Calu3 (cell line): Measurements from ENCODE around the gene CTIF. TPM values are rescaled to one million over a fixed set of nuclear protein-coding genes. Genes with fewer than 3 reads are reported as not detected.

Source experiments
- BruUV-seq: library from RNA; stranded (reverse); fragments of 400-500 nt; replicated peaks from 2 replicates; lab custom pipeline; 2021; lab: Mats Ljungman, UMichigan
- CTCF ChIA-PET: fragments of 300-600 bp; sonication (Branson Sonifier 250); formaldehyde crosslinking; loops from one replicate; lab custom pipeline; 2022; ENCODE audit warnings: antibody characterized with exemption; lab: Charles Lee
- DNase-seq: peaks from one replicate; pipeline ENCODE4 v3.0.0; 2022
- H3K27ac Mint-ChIP-seq: one replicate; pipeline ENCODE4 v1.8.0; 2022; ENCODE audit warnings: mixed read lengths; ENCODE audit not compliant: unreplicated experiment
- H3K27me3 Mint-ChIP-seq: one replicate; pipeline ENCODE4 v1.8.0; 2022; ENCODE audit warnings: mixed read lengths; ENCODE audit not compliant: unreplicated experiment
- H3K36me3 Mint-ChIP-seq: one replicate; pipeline ENCODE4 v1.8.0; 2022; ENCODE audit warnings: mild to moderate bottlenecking, moderate library complexity, mixed read lengths; ENCODE audit not compliant: insufficient read depth, unreplicated experiment
- H3K4me1 Mint-ChIP-seq: one replicate; pipeline ENCODE4 v1.8.0; 2022; ENCODE audit warnings: mild to moderate bottlenecking, low read depth, mixed read lengths; ENCODE audit not compliant: unreplicated experiment
- H3K4me3 Mint-ChIP-seq: one replicate; pipeline ENCODE4 v1.8.0; 2022; ENCODE audit warnings: mild to moderate bottlenecking, low read depth, moderate library complexity, mixed read lengths; ENCODE audit not compliant: unreplicated experiment
- H3K9me3 Mint-ChIP-seq: one replicate; pipeline ENCODE4 v1.8.0; 2022; ENCODE audit warnings: low read depth, mixed read lengths; ENCODE audit not compliant: unreplicated experiment
- intact Hi-C: fragments of 100-400 bp; cut with micrococcal nuclease; formaldehyde crosslinking; loops from one replicate; pipeline ENCODE4 v1.10.0; 2022; ENCODE audit not compliant: unreplicated experiment
- total RNA-seq: library from RNA; stranded (reverse); gene quantifications from 2 replicates; pipeline ENCODE4 v1.2.3, GENCODE V29; 2022
- TF ChIP-seq, protein P1 (sequence below): fragments of 200-600 bp; IDR thresholded peaks from one replicate; pipeline ENCODE4 v1.8.0; 2022; ENCODE audit warnings: antibody characterized with exemption; ENCODE audit not compliant: unreplicated experiment

The CTIF gene
- total RNA-seq, 1 experiment from 2014 or later = 40.8 TPM

DNA sequence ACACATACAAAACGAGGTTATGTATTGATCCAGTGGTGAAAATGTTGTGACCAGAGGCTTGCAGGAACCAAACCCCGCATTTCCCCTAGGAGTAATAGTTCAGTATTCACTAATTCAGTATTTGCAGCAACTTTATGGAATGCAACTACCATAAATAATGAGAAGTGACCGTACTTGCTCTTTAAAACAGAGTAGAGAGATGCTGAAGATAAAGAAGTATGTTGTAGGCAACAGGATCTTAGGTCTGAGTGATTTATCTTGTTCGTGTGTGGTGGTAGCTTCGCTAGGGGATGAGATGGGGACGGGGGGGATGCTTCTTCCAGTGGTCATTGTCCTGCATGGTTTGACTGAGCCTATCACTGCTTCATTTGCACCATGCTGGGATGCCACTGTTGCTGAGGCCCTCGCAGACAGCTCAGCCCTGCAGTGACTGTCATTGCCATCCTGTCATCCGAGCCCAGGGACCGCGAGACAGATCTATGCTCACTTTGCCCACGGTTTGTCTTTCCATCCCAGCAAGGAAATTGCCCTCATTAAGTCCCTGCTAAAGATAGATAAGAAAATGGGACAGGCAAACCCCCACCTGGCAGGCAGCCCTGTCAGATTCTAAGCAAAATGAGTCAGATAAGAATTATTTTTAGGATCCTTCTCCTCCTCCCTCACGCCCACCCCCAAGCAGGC lies 181.3 kb downstream of the CTIF start:
- DNase-seq = no peak
- H3K9me3 Mint-ChIP-seq = no peaks in the 10 kb centered on the region
- CTCF ChIA-PET = no interaction called here
- no peak overlapping the region for H3K27ac Mint-ChIP-seq
- H3K36me3 Mint-ChIP-seq = no peaks in the 10 kb centered on the region
- no peaks in the 10 kb centered on the region for H3K4me1 Mint-ChIP-seq
- no TSS peak for BruUV-seq
- no peaks in the 10 kb centered on the region for H3K27me3 Mint-ChIP-seq
- intact Hi-C loops = no loop called here
- TF ChIP-seq, protein P1, sequence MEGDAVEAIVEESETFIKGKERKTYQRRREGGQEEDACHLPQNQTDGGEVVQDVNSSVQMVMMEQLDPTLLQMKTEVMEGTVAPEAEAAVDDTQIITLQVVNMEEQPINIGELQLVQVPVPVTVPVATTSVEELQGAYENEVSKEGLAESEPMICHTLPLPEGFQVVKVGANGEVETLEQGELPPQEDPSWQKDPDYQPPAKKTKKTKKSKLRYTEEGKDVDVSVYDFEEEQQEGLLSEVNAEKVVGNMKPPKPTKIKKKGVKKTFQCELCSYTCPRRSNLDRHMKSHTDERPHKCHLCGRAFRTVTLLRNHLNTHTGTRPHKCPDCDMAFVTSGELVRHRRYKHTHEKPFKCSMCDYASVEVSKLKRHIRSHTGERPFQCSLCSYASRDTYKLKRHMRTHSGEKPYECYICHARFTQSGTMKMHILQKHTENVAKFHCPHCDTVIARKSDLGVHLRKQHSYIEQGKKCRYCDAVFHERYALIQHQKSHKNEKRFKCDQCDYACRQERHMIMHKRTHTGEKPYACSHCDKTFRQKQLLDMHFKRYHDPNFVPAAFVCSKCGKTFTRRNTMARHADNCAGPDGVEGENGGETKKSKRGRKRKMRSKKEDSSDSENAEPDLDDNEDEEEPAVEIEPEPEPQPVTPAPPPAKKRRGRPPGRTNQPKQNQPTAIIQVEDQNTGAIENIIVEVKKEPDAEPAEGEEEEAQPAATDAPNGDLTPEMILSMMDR = no peak
- H3K4me3 Mint-ChIP-seq = no peak overlapping the region

DNA sequence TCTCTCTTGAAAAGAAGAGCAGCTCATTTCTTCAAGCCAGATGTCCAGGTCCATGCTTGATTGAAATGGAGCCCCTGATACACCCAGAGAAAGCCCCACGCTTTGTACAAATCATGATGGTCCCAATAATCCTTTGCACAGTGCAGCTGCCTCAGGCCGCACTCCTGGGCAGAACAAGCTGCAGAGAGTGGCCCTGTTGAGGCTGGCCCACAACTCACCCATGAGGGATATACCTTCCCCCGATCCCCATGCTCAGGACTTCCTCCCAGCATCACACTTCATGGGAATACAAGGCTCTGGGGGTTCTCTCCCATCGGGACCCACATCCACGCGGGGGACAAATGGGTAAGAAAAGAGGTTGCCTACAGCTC lies 181.8 kb downstream of the CTIF start:
- H3K27me3 Mint-ChIP-seq = no peaks in the 10 kb centered on the region
- H3K36me3 Mint-ChIP-seq = no peaks in the 10 kb centered on the region
- no peak overlapping the region for H3K4me3 Mint-ChIP-seq
- H3K4me1 Mint-ChIP-seq = no peaks in the 10 kb centered on the region
- BruUV-seq = no TSS peak
- CTCF ChIA-PET = no interaction called here
- intact Hi-C loops = no loop called here
- DNase-seq = no peak
- TF ChIP-seq, protein P1 = no peak
- no peaks in the 10 kb centered on the region for H3K9me3 Mint-ChIP-seq
- no peak overlapping the region for H3K27ac Mint-ChIP-seq

DNA sequence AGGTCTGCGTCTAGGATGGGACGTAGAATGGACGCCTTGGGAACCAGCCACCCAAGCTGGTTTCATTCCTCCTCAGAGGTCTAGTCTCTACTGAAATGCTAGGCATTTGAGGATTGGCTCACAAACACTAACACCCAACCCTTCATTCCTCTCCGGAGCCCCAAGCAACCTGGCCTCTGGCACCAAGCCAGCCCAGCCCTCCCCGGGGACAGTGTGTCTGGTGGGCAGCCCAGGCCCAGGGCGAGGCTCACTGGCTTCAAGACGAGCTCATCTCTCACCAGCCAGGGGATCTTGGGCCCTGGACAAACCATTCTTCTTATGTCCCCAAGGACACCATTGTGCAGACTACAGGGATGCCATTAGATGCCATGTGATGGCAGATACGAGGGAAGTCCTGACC lies 182.5 kb downstream of the CTIF start:
- Mint-ChIP-seq H3K9me3 (no peaks in the 10 kb centered on the region), H3K27ac (no peak overlapping the region), H3K4me3 (no peak overlapping the region), H3K36me3 (no peaks in the 10 kb centered on the region), H3K27me3 (no peaks in the 10 kb centered on the region), H3K4me1 (no peaks in the 10 kb centered on the region)
- intact Hi-C loops = no loop called here
- no TSS peak for BruUV-seq
- CTCF ChIA-PET = no interaction called here
- TF ChIP-seq, protein P1 = no peak
- no peak for DNase-seq

DNA sequence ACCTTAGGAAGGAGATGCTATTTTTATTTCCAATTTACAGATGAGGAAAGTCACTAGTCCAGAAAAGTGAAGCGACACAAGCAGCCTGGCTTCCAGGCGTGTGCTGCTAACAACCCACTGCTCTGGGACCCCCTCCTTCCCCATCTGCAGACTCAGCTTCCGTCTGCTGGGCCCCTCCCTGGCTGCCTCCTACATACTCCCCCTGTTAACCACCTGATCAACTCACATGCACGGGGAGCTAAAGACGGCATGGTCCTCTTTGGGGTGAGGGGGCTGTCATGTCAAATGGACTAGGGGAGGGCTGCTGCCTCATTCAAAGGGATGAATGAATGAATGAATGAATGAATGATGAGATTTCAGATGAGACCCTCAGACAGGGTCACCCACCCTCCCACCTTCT lies 184.2 kb downstream of the CTIF start:
- Mint-ChIP-seq H3K27me3 (no peaks in the 10 kb centered on the region), H3K4me3 (no peak overlapping the region), H3K27ac (no peak overlapping the region), H3K9me3 (peaks cover 5% of the 10 kb centered on the region), H3K36me3 (no peaks in the 10 kb centered on the region), H3K4me1 (no peaks in the 10 kb centered on the region)
- intact Hi-C loops = no loop called here
- CTCF ChIA-PET = no interaction called here
- TF ChIP-seq, protein P1 = no peak
- DNase-seq = no peak
- BruUV-seq = no TSS peak
